Loucy (cell line): ENCODE measurements around the gene CYSLTR2.

Experiments used
- H2AFZ ChIP-seq: fragments of 200-600 bp; sonication (generic); 2 replicates; pipeline ENCODE4 v1.6.0; 2016; ENCODE audit warnings: antibody characterized with exemption, mild to moderate bottlenecking, low read length, moderate library complexity
- H3F3A ChIP-seq: fragments of 200-600 bp; 2 replicates; pipeline ENCODE4 v1.6.0; 2016; ENCODE audit warnings: antibody characterized with exemption, low read depth, mild to moderate bottlenecking
- H3K27me3 ChIP-seq: fragments of 200-600 bp; sonication (generic); 2 replicates; pipeline ENCODE4 v1.6.1; 2014; ENCODE audit warnings: low read length, mild to moderate bottlenecking; ENCODE audit not compliant: insufficient read depth, poor library complexity, severe bottlenecking
- H3K36me3 ChIP-seq: fragments of 200-600 bp; sonication (generic); 2 replicates; pipeline ENCODE4 v1.6.1; 2016; ENCODE audit warnings: low read length; ENCODE audit not compliant: insufficient read depth
- H3K4me1 ChIP-seq: fragments of 200-600 bp; sonication (generic); 2 replicates; pipeline ENCODE4 v1.5.1; 2014; ENCODE audit warnings: low read length, mild to moderate bottlenecking; ENCODE audit not compliant: insufficient read depth, poor library complexity, severe bottlenecking
- H3K4me2 ChIP-seq: fragments of 200-600 bp; sonication (generic); 2 replicates; pipeline ENCODE4 v1.6.0; 2014; ENCODE audit warnings: antibody characterized with exemption, low read length, low read depth, mild to moderate bottlenecking; ENCODE audit not compliant: poor library complexity, severe bottlenecking
- H3K4me3 ChIP-seq: fragments of 200-600 bp; sonication (generic); 2 replicates; pipeline ENCODE4 v1.5.1; 2014; ENCODE audit warnings: low read length, mild to moderate bottlenecking, mixed read lengths; ENCODE audit not compliant: poor library complexity, severe bottlenecking
- H3K79me2 ChIP-seq: fragments of 200-600 bp; sonication (generic); 2 replicates; pipeline ENCODE4 v1.6.1; 2014; ENCODE audit warnings: low read length; ENCODE audit not compliant: insufficient read depth
- H3K9ac ChIP-seq: fragments of 200-600 bp; sonication (generic); 2 replicates; pipeline ENCODE4 v1.6.0; 2014; ENCODE audit warnings: mild to moderate bottlenecking, low read depth, low read length, moderate library complexity; ENCODE audit not compliant: poor library complexity, severe bottlenecking
- H3K9me2 ChIP-seq: fragments of 200-600 bp; sonication (generic); replicated peaks from 2 replicates; pipeline ENCODE4 v1.6.1; 2016; ENCODE audit warnings: low read depth, low read length, mixed read lengths
- H3K9me3 ChIP-seq: fragments of 200-600 bp; sonication (generic); 2 replicates; pipeline ENCODE4 v1.6.1; 2014; ENCODE audit warnings: mild to moderate bottlenecking, antibody characterized with exemption, low read length, low read depth; ENCODE audit not compliant: insufficient read depth
- H4K20me1 ChIP-seq: fragments of 200-600 bp; sonication (generic); 2 replicates; pipeline ENCODE4 v1.6.0; 2014; ENCODE audit warnings: antibody characterized with exemption, low read length, mild to moderate bottlenecking; ENCODE audit not compliant: insufficient read depth, poor library complexity, severe bottlenecking
- EZH2phosphoT487 ChIP-seq: fragments of 200-600 bp; IDR thresholded peaks from 2 replicates; pipeline ENCODE4 v1.6.1; 2018; ENCODE audit warnings: antibody characterized with exemption, mild to moderate bottlenecking, moderate library complexity, borderline replicate concordance
- TF ChIP-seq, protein P1 (sequence below): fragments of 200-600 bp; sonication (generic); conservative IDR thresholded peaks from 2 replicates; pipeline ENCODE4 v1.5.1; 2014; ENCODE audit warnings: mild to moderate bottlenecking, antibody characterized with exemption, low read length

The CYSLTR2 gene

DNA sequence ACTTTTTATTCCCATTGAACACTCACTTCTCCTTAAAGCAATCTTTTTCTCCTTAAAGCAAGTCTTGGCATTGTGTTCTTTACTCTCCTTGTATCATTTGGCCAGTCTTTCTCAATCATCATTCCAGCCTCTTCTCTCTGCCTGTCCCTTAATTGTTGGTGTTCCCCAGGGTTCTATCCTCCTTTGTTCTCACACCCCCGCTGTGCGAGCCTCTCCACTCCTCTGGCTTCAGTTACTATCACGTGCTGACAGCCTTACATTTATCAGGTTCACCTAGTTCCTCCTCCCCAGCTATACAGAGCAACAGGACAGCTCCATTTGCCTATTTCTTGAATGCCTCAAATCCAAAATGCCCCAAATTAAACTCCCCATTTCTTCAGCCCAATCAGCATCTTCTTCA lies 24.6 kb downstream of the CYSLTR2 start:
- H3K4me3 ChIP-seq = no peak overlapping the region
- peak overlapping the region; percentile 43 for H3K9ac ChIP-seq
- H3F3A ChIP-seq = 0 out of 2 replicates have a peak, but pooled peaks cover 3% of the 10 kb centered on the region
- no peaks in the 10 kb centered on the region for H3K36me3 ChIP-seq
- H3K9me3 ChIP-seq = no peaks in the 10 kb centered on the region
- H3K9me2 ChIP-seq = no peaks in the 10 kb centered on the region
- H3K27me3 ChIP-seq = no peaks in the 10 kb centered on the region
- H3K4me1 ChIP-seq = peaks cover 35% of the 10 kb centered on the region
- H3K79me2 ChIP-seq = no peaks in the 10 kb centered on the region
- H3K4me2 ChIP-seq = peak overlapping the region; percentile 56
- no peaks in the 10 kb centered on the region for H4K20me1 ChIP-seq
- TF ChIP-seq EZH2phosphoT487 = no peak
- TF ChIP-seq, protein P1, sequence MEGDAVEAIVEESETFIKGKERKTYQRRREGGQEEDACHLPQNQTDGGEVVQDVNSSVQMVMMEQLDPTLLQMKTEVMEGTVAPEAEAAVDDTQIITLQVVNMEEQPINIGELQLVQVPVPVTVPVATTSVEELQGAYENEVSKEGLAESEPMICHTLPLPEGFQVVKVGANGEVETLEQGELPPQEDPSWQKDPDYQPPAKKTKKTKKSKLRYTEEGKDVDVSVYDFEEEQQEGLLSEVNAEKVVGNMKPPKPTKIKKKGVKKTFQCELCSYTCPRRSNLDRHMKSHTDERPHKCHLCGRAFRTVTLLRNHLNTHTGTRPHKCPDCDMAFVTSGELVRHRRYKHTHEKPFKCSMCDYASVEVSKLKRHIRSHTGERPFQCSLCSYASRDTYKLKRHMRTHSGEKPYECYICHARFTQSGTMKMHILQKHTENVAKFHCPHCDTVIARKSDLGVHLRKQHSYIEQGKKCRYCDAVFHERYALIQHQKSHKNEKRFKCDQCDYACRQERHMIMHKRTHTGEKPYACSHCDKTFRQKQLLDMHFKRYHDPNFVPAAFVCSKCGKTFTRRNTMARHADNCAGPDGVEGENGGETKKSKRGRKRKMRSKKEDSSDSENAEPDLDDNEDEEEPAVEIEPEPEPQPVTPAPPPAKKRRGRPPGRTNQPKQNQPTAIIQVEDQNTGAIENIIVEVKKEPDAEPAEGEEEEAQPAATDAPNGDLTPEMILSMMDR = no peak
- H2AFZ ChIP-seq = no peak overlapping the region

DNA sequence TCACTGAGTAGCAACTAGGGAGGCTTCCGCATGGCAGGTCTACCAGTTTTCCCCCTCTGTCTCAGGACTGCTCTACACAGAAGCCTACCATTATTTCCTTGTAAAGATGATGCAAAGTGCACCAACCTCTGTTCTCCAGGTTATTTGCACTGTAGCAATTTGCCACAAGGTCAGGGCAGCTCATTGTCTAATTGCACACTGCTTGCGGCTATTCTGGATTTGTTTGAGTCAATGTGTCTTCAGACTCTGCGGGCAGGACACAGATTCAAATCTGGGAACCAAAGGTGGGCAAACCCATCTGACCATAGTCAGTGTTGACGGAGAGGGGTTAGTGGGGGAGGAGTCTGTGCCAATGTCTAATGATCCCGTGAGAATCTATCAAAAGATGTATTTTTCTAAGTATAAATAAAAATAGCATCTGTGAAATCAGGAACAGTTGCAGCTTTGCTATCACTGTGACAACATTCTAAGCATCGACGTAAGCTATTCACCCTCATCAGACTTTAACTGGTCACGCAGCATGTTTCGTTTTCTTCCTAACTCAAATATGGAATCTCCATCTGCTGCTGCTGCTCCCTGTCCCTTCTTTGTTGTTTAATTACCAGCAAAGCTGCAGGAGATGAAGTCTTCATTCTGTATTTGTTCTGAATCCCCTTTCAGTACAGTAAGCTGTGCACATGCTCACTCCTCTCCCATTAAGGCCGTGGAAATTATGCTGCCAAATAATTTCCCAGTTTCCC lies 26.4 kb downstream of the CYSLTR2 start:
- no peaks in the 10 kb centered on the region for H3K9me2 ChIP-seq
- TF ChIP-seq EZH2phosphoT487 = no peak
- TF ChIP-seq, protein P1 = no peak
- H3F3A ChIP-seq = 0 out of 2 replicates have a peak, but pooled peaks cover 3% of the 10 kb centered on the region
- no peak overlapping the region for H2AFZ ChIP-seq
- H3K36me3 ChIP-seq = no peaks in the 10 kb centered on the region
- no peak overlapping the region for H3K4me2 ChIP-seq
- H3K4me1 ChIP-seq = peaks cover 35% of the 10 kb centered on the region
- H4K20me1 ChIP-seq = no peaks in the 10 kb centered on the region
- H3K27me3 ChIP-seq = no peaks in the 10 kb centered on the region
- H3K9me3 ChIP-seq = no peaks in the 10 kb centered on the region
- H3K79me2 ChIP-seq = no peaks in the 10 kb centered on the region
- H3K9ac ChIP-seq = no peak overlapping the region
- no peak overlapping the region for H3K4me3 ChIP-seq

DNA sequence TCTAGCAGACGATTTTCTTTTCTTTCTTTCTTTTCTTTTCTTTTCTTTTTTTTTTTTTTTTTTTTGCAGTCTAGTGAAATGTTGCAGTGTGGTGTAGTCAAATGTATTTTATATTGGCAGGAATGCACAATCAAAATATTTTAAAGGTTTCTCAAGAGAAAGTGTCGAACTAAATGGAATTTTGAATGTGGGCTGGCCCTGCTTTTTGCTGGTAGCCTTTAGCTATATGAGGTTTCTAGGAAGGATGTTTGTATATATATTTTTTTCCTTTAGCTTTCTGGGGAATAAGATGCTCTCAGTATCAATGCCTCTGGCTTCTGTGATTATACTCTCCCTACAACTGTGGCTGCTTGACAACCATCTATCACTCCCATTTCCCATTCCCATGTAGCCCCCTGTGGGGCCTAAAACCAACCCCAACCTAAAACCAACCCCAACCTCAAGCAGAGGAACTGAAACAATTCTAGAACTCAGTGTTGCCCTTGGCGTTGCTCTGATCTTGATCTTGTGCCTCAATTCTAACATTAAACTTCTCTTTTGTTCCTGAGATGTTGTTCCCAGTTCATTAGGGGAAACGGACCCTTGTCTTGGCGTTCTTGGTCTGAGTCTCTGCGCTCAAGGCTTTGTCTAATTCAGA lies 27.1 kb downstream of the CYSLTR2 start:
- Histone ChIP-seq H3K36me3 (no peaks in the 10 kb centered on the region), H3F3A (0 out of 2 replicates have a peak, but pooled peaks cover 3% of the 10 kb centered on the region), H2AFZ (no peak overlapping the region), H3K9ac (no peak overlapping the region), H3K9me3 (no peaks in the 10 kb centered on the region), H4K20me1 (no peaks in the 10 kb centered on the region), H3K79me2 (no peaks in the 10 kb centered on the region), H3K27me3 (no peaks in the 10 kb centered on the region), H3K4me1 (peaks cover 35% of the 10 kb centered on the region), H3K4me2 (no peak overlapping the region), H3K9me2 (no peaks in the 10 kb centered on the region), H3K4me3 (no peak overlapping the region)
- TF ChIP-seq EZH2phosphoT487 = no peak
- TF ChIP-seq, protein P1 = no peak
